GM12878 (cell line): ENCODE measurements around the gene PDCD5. TPM values are rescaled to one million over a fixed set of nuclear protein-coding genes. Genes with fewer than 3 reads are reported as not detected.
"Not testable (repeated sequence)": the region's sequence is repeated elsewhere in the genome, so short reads cannot be mapped to it uniquely, and the experiment has no call there.

Source experiments
- ATAC-seq: fragments of 200-7000 bp; cut with Tn5 transposase; 3 replicates; pipeline ENCODE4 v1.9.1; 2020; ENCODE audit warnings: mild to moderate bottlenecking, moderate library complexity
- BruUV-seq: library from RNA; stranded (reverse); fragments of 400-500 nt; replicated peaks from 2 replicates; lab custom pipeline; 2021; lab: Mats Ljungman, UMichigan
- CTCF ChIA-PET: fragments of 300-600 bp; sonication (Branson Sonifier 250); formaldehyde crosslinking; extraction: SDS; loops from one replicate; lab custom pipeline; 2021; ENCODE audit warnings: inconsistent platforms; lab: Yijun Ruan, JAX
- POLR2A ChIA-PET: fragments of 350-600 bp; formaldehyde crosslinking; extraction: SDS; loops from one replicate; lab custom pipeline; 2021; ENCODE audit warnings: inconsistent platforms; lab: Charles Lee
- RAD21 ChIA-PET: fragments of 300-600 bp; sonication (Branson Sonifier 250); formaldehyde crosslinking; loops from one replicate; lab custom pipeline; 2023; ENCODE audit warnings: antibody characterized with exemption; ENCODE audit not compliant: unreplicated experiment; lab: Charles Lee
- SMC1A ChIA-PET: fragments of 300-600 bp; sonication (Branson Sonifier 250); formaldehyde crosslinking; loops from one replicate; lab custom pipeline; 2023; ENCODE audit not compliant: unreplicated experiment, uncharacterized antibody; lab: Charles Lee
- DNase-seq: peaks from one replicate; pipeline ENCODE4 v3.0.0-alpha.2; 2011; ENCODE audit warnings: low read depth, low spot score
- FAIRE-seq: peaks from 3 replicates; lab custom pipeline; 2011; peaks lifted over from hg19 to GRCh38; lab: Jason Lieb, UNC
- H2AFZ ChIP-seq: 2 replicates; pipeline ENCODE4 v1.6.0; 2011; ENCODE audit warnings: low read depth, low read length, control low read depth; ENCODE audit not compliant: control insufficient read depth
- H3K27ac ChIP-seq: 2 replicates; pipeline ENCODE4 v1.5.1; 2011; ENCODE audit warnings: control low read depth; ENCODE audit not compliant: control insufficient read depth, insufficient read depth
- H3K27me3 ChIP-seq, 2 experiments: replicated peaks in 1 of 2; 2 replicates each; pipeline versions ENCODE4 v1.6.0 to v1.6.1; 2011; ENCODE audit warnings: low read length in 1 of 2; ENCODE audit not compliant: control insufficient read depth in 2 of 2, insufficient read depth in 2 of 2
- H3K36me3 ChIP-seq, 2 experiments: 2 replicates each; pipeline ENCODE4 v1.5.1; 2011; ENCODE audit warnings: low read length in 1 of 2; ENCODE audit not compliant: control insufficient read depth in 2 of 2, insufficient read depth in 2 of 2
- H3K4me1 ChIP-seq: 2 replicates; pipeline ENCODE4 v1.6.1; 2011; ENCODE audit warnings: mild to moderate bottlenecking, low read length, moderate library complexity, mixed read lengths; ENCODE audit not compliant: control insufficient read depth, insufficient read depth
- H3K4me2 ChIP-seq: 2 replicates; pipeline ENCODE4 v1.6.0; 2011; ENCODE audit warnings: control low read depth; ENCODE audit not compliant: control insufficient read depth, insufficient read depth
- H3K4me3 ChIP-seq: fragments of 200-600 bp; sonication (generic); 2 replicates; pipeline ENCODE4 v1.5.1; 2016
- H3K79me2 ChIP-seq: 2 replicates; pipeline ENCODE4 v1.6.0; 2011; ENCODE audit warnings: low read length; ENCODE audit not compliant: control insufficient read depth, insufficient read depth
- H3K9ac ChIP-seq: 2 replicates; pipeline ENCODE4 v1.8.0; 2011; ENCODE audit warnings: low read length, control low read depth, mixed read lengths; ENCODE audit not compliant: control insufficient read depth, insufficient read depth
- H3K9me3 ChIP-seq: replicated peaks from 3 replicates; pipeline ENCODE4 v1.5.1; 2011; ENCODE audit warnings: mild to moderate bottlenecking, low read length; ENCODE audit not compliant: control insufficient read depth, insufficient read depth
- H4K20me1 ChIP-seq: 2 replicates; pipeline ENCODE4 v1.6.0; 2011; ENCODE audit not compliant: control insufficient read depth, insufficient read depth
- EED ChIP-seq: sonication (generic); IDR thresholded peaks from 2 replicates; pipeline ENCODE4 v1.6.1; 2016; ENCODE audit warnings: antibody characterized with exemption, low read depth
- HDAC6 ChIP-seq: fragments of 200-600 bp; sonication (generic); IDR thresholded peaks from one replicate; pipeline ENCODE4 v1.8.0; 2017; ENCODE audit warnings: antibody characterized with exemption; ENCODE audit not compliant: unreplicated experiment
- IKZF1 ChIP-seq: fragments of 450-650 bp; conservative IDR thresholded peaks from 2 replicates; pipeline ENCODE4 v1.6.1; 2017; ENCODE audit warnings: antibody characterized with exemption, mild to moderate bottlenecking
- YY1 ChIP-seq: IDR thresholded peaks from 2 replicates; pipeline ENCODE4 v1.6.1; 2011; ENCODE audit warnings: low read depth, mild to moderate bottlenecking, low read length
- ZBTB11 ChIP-seq: fragments of 450-650 bp; formaldehyde crosslinking; IDR thresholded peaks from 2 replicates; pipeline ENCODE4 v1.5.0; 2022; ENCODE audit warnings: mild to moderate bottlenecking, missing genetic modification characterization
- ZZZ3 ChIP-seq: IDR thresholded peaks from 2 replicates; pipeline ENCODE4 v1.6.1; 2011; ENCODE audit warnings: low read depth; ENCODE audit not compliant: control insufficient read depth, insufficient read length
- WGBS: methylation state at CpG from one replicate; pipeline ENCODE4 v1.1.6; 2016; ENCODE audit warnings: low lambda C conversion rate; ENCODE audit not compliant: insufficient replicate concordance, insufficient coverage; ENCODE audit errors: missing lambda C conversion rate; 5-methylcytosine and 5-hydroxymethylcytosine counted together
- in situ Hi-C: fragments of 300-500 bp; cut with MboI; formaldehyde crosslinking; loops from 9 replicates; pipeline ENCODE4 v1.14.3; 2018; ENCODE audit warnings: mixed read lengths
- intact Hi-C: fragments of 100-400 bp; cut with micrococcal nuclease; formaldehyde crosslinking; loops from one replicate; pipeline ENCODE4 v1.14.2; 2022; ENCODE audit not compliant: unreplicated experiment
- polyA plus RNA-seq, 11 experiments: library from polyadenylated mRNA; depleted of rRNA in 4 of 11; unstranded in 6 of 11; stranded (reverse) in 5 of 11; fragments of >200 nt; fragmentation: Nextera tagmentation in 4 of 11; fragmentation: Illumina TruSeq in 1 of 11; extraction: Ambion mirVana in 4 of 11; extraction: Trizol in 1 of 11; gene quantifications; 1 replicate in 1 of 11; 2 replicates in 10 of 11; pipeline versions ENCODE4 v1.2.1 to v1.2.3, GENCODE V29; 2011 to 2016; ENCODE audit warnings: inconsistent platforms in 2 of 11, missing spikeins in 2 of 11, low read depth in 1 of 11
- total RNA-seq, 4 experiments: library from RNA; depleted of rRNA in 3 of 4; stranded (reverse); fragments of >200 nt in 3 of 4; fragmentation: Illumina TruSeq in 1 of 4; extraction: Trizol in 1 of 4; gene quantifications; 2 replicates each; pipeline versions ENCODE4 v1.2.1 to v1.2.3, GENCODE V29; 2013 to 2021

Gene PDCD5
- total and polyA plus RNA-seq, 10 of the 15 experiments (the other 5 are each of a cell fraction or from before 2014, with no cell fraction given): 124 to 556 (median 227) TPM

GRCh38 chr19:32572700-32573491, 8.1 kb upstream of the PDCD5 start:
- H3K36me3 ChIP-seq, H3K9ac ChIP-seq, H3K9me3 ChIP-seq, ATAC-seq, H3K79me2 ChIP-seq, BruUV-seq, H3K27ac ChIP-seq, H3K27me3 ChIP-seq, DNase-seq, H3K4me3 ChIP-seq, SMC1A ChIA-PET, H4K20me1 ChIP-seq, RAD21 ChIA-PET, FAIRE-seq, H3K4me1 ChIP-seq, H3K4me2 ChIP-seq, in situ Hi-C loops, H2AFZ ChIP-seq: not testable (repeated sequence)
- intact Hi-C loops: loop anchor here (5.0 kb wide), 1 partner anchor 101 kb away; no protein-coding TSS in a partner anchor
- CTCF ChIA-PET: interaction anchor here (0.7 to 1.6 kb wide), 2 partner anchors 235 to 1890 kb away, joined by 4 read pairs; no protein-coding TSS in a partner anchor
- POLR2A ChIA-PET: interaction anchor here (1.0 kb wide), 1 partner anchor 11 kb away, joined by 3 read pairs; no protein-coding TSS in a partner anchor
- 62% methylated on average over 14 of the region's 21 CpGs for WGBS

GRCh38 chr19:32573492-32573794, 7.5 kb upstream of the PDCD5 start:
- Histone ChIP-seq H3K9ac (no peak overlapping the region), H3K79me2 (no peaks in the 10 kb centered on the region), H3K4me1 (no peaks in the 10 kb centered on the region), H2AFZ (no peak overlapping the region), H3K36me3 (no peaks in the 10 kb centered on the region), H3K4me3 (no peak overlapping the region), H3K27me3 (no peaks in the 10 kb centered on the region), H3K4me2 (no peak overlapping the region), H4K20me1 (no peaks in the 10 kb centered on the region), H3K9me3 (no peaks in the 10 kb centered on the region), H3K27ac (no peak overlapping the region)
- DNase-seq: no peak
- BruUV-seq: no TSS peak
- TF ChIP-seq HDAC6: no peak
- TF ChIP-seq IKZF1: no peak
- no peak for TF ChIP-seq ZBTB11
- TF ChIP-seq ZZZ3: no peak
- no peak for TF ChIP-seq YY1
- no peak for TF ChIP-seq EED
- POLR2A ChIA-PET: interaction anchor here (1.0 kb wide), 1 partner anchor 11 kb away, joined by 3 read pairs; no protein-coding TSS in a partner anchor
- no peak for ATAC-seq
- in situ Hi-C loops: no loop called here
- FAIRE-seq: no peak
- 70% methylated on average over 3 of the region's 3 CpGs for WGBS
- intact Hi-C loops: loop anchor here (5.0 kb wide), 1 partner anchor 101 kb away; no protein-coding TSS in a partner anchor
- RAD21 ChIA-PET: no interaction called here
- SMC1A ChIA-PET: no interaction called here
- CTCF ChIA-PET: no interaction called here
